H1 (cell line): ENCODE results near the gene KISS1R. TPM values are rescaled to one million over a fixed set of nuclear protein-coding genes. Genes with fewer than 3 reads are reported as not detected.

Experiments
- CTCF ChIA-PET: fragments of 300-600 bp; sonication (Branson Sonifier 250); formaldehyde crosslinking; loops from one replicate; lab custom pipeline; 2021; ENCODE audit not compliant: partially characterized antibody; lab: Charles Lee
- POLR2A ChIA-PET: fragments of 300-600 bp; sonication (Branson Sonifier 250); formaldehyde crosslinking; loops from one replicate; lab custom pipeline; 2021; ENCODE audit warnings: inconsistent platforms; ENCODE audit not compliant: partially characterized antibody; lab: Charles Lee
- DNase-seq, 2 experiments: peaks; one replicate each; pipeline versions ENCODE4 v3.0.0 to v3.0.0-alpha.2; 2010 to 2022; ENCODE audit warnings: low spot score in 2 of 2, low read depth in 1 of 2, mixed read lengths in 1 of 2
- FAIRE-seq: peaks from 2 replicates; lab custom pipeline; 2011; peaks lifted over from hg19 to GRCh38; lab: Jason Lieb, UNC
- H2AFZ ChIP-seq: 2 replicates; pipeline ENCODE4 v1.8.1; 2012; ENCODE audit warnings: low read length, inconsistent platforms
- H2AK5ac ChIP-seq: 2 replicates; pipeline ENCODE4 v1.6.1; 2013; ENCODE audit warnings: low read depth, low read length
- H2BK120ac ChIP-seq: replicated peaks from 2 replicates; pipeline ENCODE3; 2013; ENCODE audit warnings: low read depth, low read length, inconsistent platforms
- H2BK12ac ChIP-seq: 2 replicates; pipeline ENCODE4 v1.6.1; 2013; ENCODE audit warnings: low read depth, low read length
- H2BK15ac ChIP-seq: 2 replicates; pipeline ENCODE4 v1.6.1; 2013; ENCODE audit warnings: low read length
- H2BK20ac ChIP-seq: 2 replicates; pipeline ENCODE4 v1.6.1; 2013; ENCODE audit warnings: low read length
- H2BK5ac ChIP-seq: 2 replicates; pipeline ENCODE4 v1.6.1; 2013; ENCODE audit warnings: low read depth, low read length
- H3K14ac ChIP-seq: 2 replicates; pipeline ENCODE4 v1.6.1; 2013; ENCODE audit warnings: inconsistent platforms; ENCODE audit not compliant: insufficient read length
- H3K18ac ChIP-seq: 2 replicates; pipeline ENCODE4 v1.6.1; 2013; ENCODE audit warnings: low read length; ENCODE audit errors: extremely low read depth
- H3K23ac ChIP-seq: 2 replicates; pipeline ENCODE4 v1.6.1; 2013; ENCODE audit warnings: inconsistent platforms; ENCODE audit not compliant: insufficient read length
- H3K23me2 ChIP-seq: 2 replicates; pipeline ENCODE4 v1.6.1; 2013; ENCODE audit warnings: low read depth, low read length
- H3K27ac ChIP-seq: 2 replicates; pipeline ENCODE4 v1.6.1; 2011; ENCODE audit warnings: low read depth, low read length, inconsistent platforms
- H3K27me3 ChIP-seq, 4 experiments: replicated peaks in 1 of 4; 1 replicate in 1 of 4; 2 replicates in 3 of 4; pipeline versions ENCODE4 v1.6.1 to v1.8.1; 2011 to 2013; ENCODE audit warnings: low read length in 3 of 4, mild to moderate bottlenecking in 3 of 4, inconsistent platforms in 2 of 4, mixed read lengths in 2 of 4, moderate library complexity in 1 of 4; ENCODE audit not compliant: control insufficient read depth in 3 of 4, insufficient read depth in 3 of 4; ENCODE audit errors: extremely low read depth in 1 of 4
- H3K36me3 ChIP-seq, 4 experiments: 2 replicates each; pipeline versions ENCODE4 v1.6.1 to v1.8.1; 2011 to 2013; ENCODE audit warnings: mild to moderate bottlenecking in 4 of 4, low read length in 3 of 4, moderate library complexity in 2 of 4, control low read depth in 1 of 4, inconsistent platforms in 1 of 4; ENCODE audit not compliant: insufficient read depth in 4 of 4, control insufficient read depth in 2 of 4
- H3K4ac ChIP-seq: replicated peaks from 2 replicates; pipeline ENCODE3; 2013; ENCODE audit warnings: low read length, low read depth, mixed read lengths, inconsistent platforms; ENCODE audit not compliant: insufficient read length
- H3K4me1 ChIP-seq, 4 experiments: replicated peaks in 1 of 4; 1 replicate in 1 of 4; 2 replicates in 3 of 4; pipeline versions ENCODE4 v1.6.1 to v1.8.1; 2011 to 2013; ENCODE audit warnings: low read length in 3 of 4, inconsistent platforms in 2 of 4, mixed read lengths in 1 of 4; ENCODE audit not compliant: insufficient read depth in 4 of 4, control insufficient read depth in 3 of 4
- H3K4me2 ChIP-seq, 2 experiments: 2 replicates each; pipeline versions ENCODE4 v1.6.1 to v1.8.1; 2011 to 2013; ENCODE audit warnings: low read depth in 2 of 2, low read length in 2 of 2, control low read depth in 1 of 2, inconsistent platforms in 1 of 2, mild to moderate bottlenecking in 1 of 2; ENCODE audit not compliant: insufficient read depth in 1 of 2
- H3K4me3 ChIP-seq, 4 experiments: fragments of 200-600, 300-600 bp in 1 of 4; sonication (generic), shearing (Covaris generic), sonication (Bioruptor Twin) in 1 of 4; 2 replicates each; pipeline versions ENCODE4 v1.5.1 to v1.8.1; 2011 to 2016; ENCODE audit warnings: low read length in 4 of 4, low read depth in 3 of 4, control low read depth in 2 of 4, inconsistent platforms in 2 of 4, mild to moderate bottlenecking in 2 of 4, mixed read lengths in 1 of 4, moderate library complexity in 1 of 4; ENCODE audit not compliant: insufficient read depth in 2 of 4; ENCODE audit errors: extremely low read depth in 1 of 4
- H3K56ac ChIP-seq: replicated peaks from 2 replicates; pipeline ENCODE3; 2013; ENCODE audit warnings: low read depth, mild to moderate bottlenecking, mixed read lengths, low read length, inconsistent platforms; ENCODE audit not compliant: insufficient read length
- H3K79me1 ChIP-seq: 2 replicates; pipeline ENCODE4 v1.6.1; 2013; ENCODE audit warnings: low read depth, low read length, control low read depth
- H3K79me2 ChIP-seq, 2 experiments: 2 replicates each; pipeline versions ENCODE4 v1.6.1 to v1.8.1; 2012 to 2013; ENCODE audit warnings: low read length in 2 of 2, mild to moderate bottlenecking in 2 of 2, inconsistent platforms in 1 of 2; ENCODE audit not compliant: insufficient read depth in 2 of 2, control insufficient read depth in 1 of 2
- H3K9ac ChIP-seq, 4 experiments: replicated peaks in 1 of 4; 1 replicate in 1 of 4; 2 replicates in 3 of 4; pipeline versions ENCODE4 v1.6.1 to v1.8.1; 2011 to 2013; ENCODE audit warnings: low read depth in 3 of 4, low read length in 3 of 4, control low read depth in 2 of 4, mild to moderate bottlenecking in 2 of 4, moderate library complexity in 2 of 4, inconsistent platforms in 1 of 4; ENCODE audit errors: extremely low read depth in 1 of 4
- H3K9me3 ChIP-seq, 2 experiments: 2 replicates each; pipeline versions ENCODE4 v1.6.1 to v1.8.1; 2012 to 2013; ENCODE audit warnings: mild to moderate bottlenecking in 2 of 2, moderate library complexity in 2 of 2, control low read depth in 1 of 2, inconsistent platforms in 1 of 2, low read depth in 1 of 2, low read length in 1 of 2, mixed read lengths in 1 of 2; ENCODE audit not compliant: insufficient read depth in 2 of 2
- H4K20me1 ChIP-seq, 2 experiments: replicated peaks in 1 of 2; 2 replicates each; pipeline versions ENCODE3 to v1.8.1; 2011 to 2013; ENCODE audit warnings: inconsistent platforms in 2 of 2, low read length in 2 of 2, mild to moderate bottlenecking in 1 of 2; ENCODE audit not compliant: insufficient read depth in 2 of 2, control insufficient read depth in 1 of 2
- H4K5ac ChIP-seq: 2 replicates; pipeline ENCODE4 v1.6.1; 2013; ENCODE audit warnings: low read length, low read depth, mixed read lengths, inconsistent platforms; ENCODE audit not compliant: insufficient read length
- H4K8ac ChIP-seq: 2 replicates; pipeline ENCODE4 v1.8.0; 2013; ENCODE audit warnings: mild to moderate bottlenecking, moderate library complexity, low read length, inconsistent platforms; ENCODE audit not compliant: insufficient read depth; ENCODE audit errors: extremely low read depth
- H4K91ac ChIP-seq: replicated peaks from 2 replicates; pipeline ENCODE3; 2013; ENCODE audit warnings: low read length, mixed read lengths, inconsistent platforms; ENCODE audit not compliant: insufficient read length
- ATF3 ChIP-seq: IDR thresholded peaks from 2 replicates; pipeline ENCODE4 v1.6.1; 2011; ENCODE audit warnings: low read depth, mild to moderate bottlenecking, low read length; ENCODE audit not compliant: insufficient read depth
- SIN3A ChIP-seq, 2 experiments: IDR thresholded peaks in 1 of 2; conservative IDR thresholded peaks in 1 of 2; 2 replicates each; pipeline ENCODE4 v1.6.1; 2011 to 2012; ENCODE audit warnings: low read length in 2 of 2, improper control_type of control experiment in 1 of 2, low read depth in 1 of 2, mild to moderate bottlenecking in 1 of 2
- SP4 ChIP-seq: IDR thresholded peaks from 2 replicates; pipeline ENCODE4 v1.6.1; 2012; ENCODE audit warnings: low read length, inconsistent platforms
- WGBS, 2 experiments: shearing (Covaris generic) in 1 of 2; methylation state at CpG; one replicate each; pipeline versions ENCODE4 v1.1.6 to v1.1.7; 2013 to 2015; ENCODE audit warnings: low lambda C conversion rate in 2 of 2, mixed read lengths in 2 of 2, inconsistent platforms in 1 of 2, low coverage in 1 of 2, missing lambda C conversion rate in 1 of 2; ENCODE audit not compliant: insufficient replicate concordance in 2 of 2, insufficient coverage in 1 of 2, insufficient read length in 1 of 2; ENCODE audit errors: extremely low coverage in 1 of 2, missing lambda C conversion rate in 1 of 2; 5-methylcytosine and 5-hydroxymethylcytosine counted together
- polyA plus RNA-seq, 7 experiments: library from polyadenylated mRNA; depleted of rRNA in 3 of 7; stranded (reverse) in 5 of 7; unstranded in 2 of 7; fragments of >200 nt in 5 of 7; fragments of 200-250 nt in 2 of 7; gene quantifications; 1 replicate in 5 of 7; 2 replicates in 1 of 7; 4 replicates in 1 of 7; pipeline versions ENCODE4 v1.2.1 to v1.2.3, GENCODE V29; 2011 to 2013; ENCODE audit warnings: missing spikeins in 2 of 7, mixed read lengths in 2 of 7
- total RNA-seq: library from RNA; stranded (reverse); fragmentation: NEBNext Ultra II Directional; extraction: Animal tissue kit (Norgen Biotek cat#: 25700); gene quantifications from 2 replicates; pipeline ENCODE4 v1.2.1, GENCODE V29; 2021
- TF ChIP-seq, protein P1 (sequence below): IDR thresholded peaks from 2 replicates; pipeline ENCODE4 v1.6.1; 2011; ENCODE audit warnings: low read length, improper control_type of control experiment

Gene KISS1R
- total and polyA plus RNA-seq, 2 of the 8 experiments (the other 6 are each of a cell fraction or from before 2014, with no cell fraction given): 2.3 to 2.7 TPM

DNA sequence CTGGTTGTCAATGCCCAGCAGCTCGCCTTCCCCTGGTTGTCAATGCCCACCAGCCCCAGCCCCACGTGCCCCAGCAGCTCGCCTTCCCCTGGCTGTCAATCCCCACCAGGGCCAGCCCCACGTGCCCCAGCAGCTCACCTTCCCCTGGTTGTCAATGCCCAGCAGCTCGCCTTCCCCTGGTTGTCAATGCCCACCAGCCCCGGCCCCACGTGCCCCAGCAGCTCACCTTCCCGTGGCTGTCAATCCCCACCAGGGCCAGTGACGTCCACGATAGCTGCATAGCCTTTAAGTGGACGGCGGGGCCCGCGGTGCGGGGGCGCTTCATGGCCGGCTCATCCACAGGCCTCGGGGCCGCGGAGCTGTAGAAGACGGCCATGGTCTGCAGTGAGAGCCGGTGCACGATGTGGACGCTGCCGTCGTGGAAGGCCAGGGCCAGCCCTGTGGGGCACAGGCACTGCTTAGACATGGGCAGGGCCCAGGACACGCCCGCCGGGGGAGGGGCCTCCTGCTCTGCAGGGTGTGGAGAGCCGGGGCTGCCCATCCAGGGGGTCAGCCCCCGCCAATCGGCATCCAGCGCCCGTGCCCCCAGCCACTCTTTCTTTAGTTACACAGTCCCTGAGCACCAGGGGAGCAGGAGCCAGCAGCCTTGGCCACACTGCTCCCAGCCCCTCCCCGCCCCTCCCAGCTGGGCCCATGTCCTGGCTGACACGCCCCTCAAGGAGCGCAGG is 37.3 kb upstream of the KISS1R start:
- H3K4me3 ChIP-seq: no peak overlapping the region
- no peak overlapping the region for H2BK15ac ChIP-seq
- no peak overlapping the region for H2AK5ac ChIP-seq
- DNase-seq (no peak), FAIRE-seq (no peak)
- no peak overlapping the region for H3K4me2 ChIP-seq
- H2BK5ac ChIP-seq: no peak overlapping the region
- no peak overlapping the region for H3K56ac ChIP-seq
- H3K9me3 ChIP-seq: no peaks in the 10 kb centered on the region
- peaks cover 0 to 5% of the 10 kb centered on the region in 2 experiments for H4K20me1 ChIP-seq
- no peaks in the 10 kb centered on the region for H3K27me3 ChIP-seq
- H3K79me1 ChIP-seq: peaks cover 2% of the 10 kb centered on the region; the same call in 1 of the 2 replicates
- 88% methylated on average over 31 of the region's 37 CpGs; no CpG with 5 or more reads in 1 of the 2 experiments for WGBS, 2 experiments
- no peak overlapping the region for H3K9ac ChIP-seq
- H4K5ac ChIP-seq: no peak overlapping the region
- no peak overlapping the region for H4K8ac ChIP-seq
- peaks cover 0 to 21% (median 4%) of the 10 kb centered on the region in 4 experiments; a peak in 5 of 8 replicates for H3K36me3 ChIP-seq
- H2BK120ac ChIP-seq: no peak overlapping the region
- H4K91ac ChIP-seq: no peak overlapping the region
- no peak overlapping the region for H2BK12ac ChIP-seq
- H3K23ac ChIP-seq: no peak overlapping the region
- H3K18ac ChIP-seq: no peak overlapping the region
- H2BK20ac ChIP-seq: no peak overlapping the region
- H3K23me2 ChIP-seq: no peaks in the 10 kb centered on the region
- POLR2A ChIA-PET: interaction anchor here (0.5 to 11.5 kb wide), 9 partner anchors 7 to 190 kb away, joined by 3 to 82 read pairs (median 3); partner anchors contain the start of genes MED16, RNU6-9 and WDR18
- CTCF ChIA-PET: interaction anchor here (0.6 to 3.2 kb wide), 8 partner anchors 8 to 365 kb away, joined by 3 to 12 read pairs (median 4); no protein-coding TSS in a partner anchor
- H3K14ac ChIP-seq: no peak overlapping the region
- H2AFZ ChIP-seq: no peak overlapping the region
- no peak for TF ChIP-seq SIN3A (conservative IDR thresholded peaks at IDR 0.05 in 1 of 2, IDR thresholded peaks at IDR 0.05 in 1 of 2; ENCODE audit: low read depth in 1 of 2, low read length in 2 of 2)
- no peak for TF ChIP-seq ATF3
- no peak for TF ChIP-seq SP4
- TF ChIP-seq, protein P1, sequence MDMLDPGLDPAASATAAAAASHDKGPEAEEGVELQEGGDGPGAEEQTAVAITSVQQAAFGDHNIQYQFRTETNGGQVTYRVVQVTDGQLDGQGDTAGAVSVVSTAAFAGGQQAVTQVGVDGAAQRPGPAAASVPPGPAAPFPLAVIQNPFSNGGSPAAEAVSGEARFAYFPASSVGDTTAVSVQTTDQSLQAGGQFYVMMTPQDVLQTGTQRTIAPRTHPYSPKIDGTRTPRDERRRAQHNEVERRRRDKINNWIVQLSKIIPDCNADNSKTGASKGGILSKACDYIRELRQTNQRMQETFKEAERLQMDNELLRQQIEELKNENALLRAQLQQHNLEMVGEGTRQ: no peak
- H3K4me1 ChIP-seq: no peaks in the 10 kb centered on the region
- no peaks in the 10 kb centered on the region for H3K79me2 ChIP-seq
- no peak overlapping the region for H3K27ac ChIP-seq
- H3K4ac ChIP-seq: no peak overlapping the region
